COLO829 (cell line): ENCODE results near the gene OR56A5.
"Not testable (repeated sequence)": the region's sequence is repeated elsewhere in the genome, so short reads cannot be mapped to it uniquely, and the experiment has no call there.

Source experiments
- DNase-seq: peaks from one replicate; pipeline ENCODE4 v3.0.0; 2012; ENCODE audit warnings: low spot score

OR56A5 gene

GRCh38 chr11:5968394-5968793 is at the start of gene OR56A5:
OR56A5 (minus strand) TSS chr11:5968494; CDS start chr11:5968494, 0 bp downstream.
- DNase-seq, result no peak

DNA sequence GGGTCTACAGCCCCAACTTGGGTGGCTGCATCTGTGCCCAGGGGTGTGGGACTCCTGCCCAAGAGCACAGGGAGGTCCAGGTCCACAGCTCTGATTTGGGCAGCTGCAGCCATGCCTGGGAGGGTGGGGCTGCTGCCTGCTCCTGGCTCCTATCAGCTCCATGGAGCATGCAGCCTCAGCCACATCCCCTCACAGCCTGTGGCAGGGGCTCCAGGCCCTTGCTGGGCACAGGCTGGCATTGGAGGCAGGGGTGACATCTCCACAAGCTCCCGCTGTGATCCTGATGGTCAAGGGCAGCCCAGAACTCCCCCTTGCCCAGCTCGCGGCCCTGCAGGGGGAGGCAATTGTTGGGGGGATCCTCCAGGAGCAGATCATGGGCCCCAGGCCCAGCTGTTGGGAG is 44.7 kb upstream of the OR56A5 start:
- no peak for DNase-seq

DNA sequence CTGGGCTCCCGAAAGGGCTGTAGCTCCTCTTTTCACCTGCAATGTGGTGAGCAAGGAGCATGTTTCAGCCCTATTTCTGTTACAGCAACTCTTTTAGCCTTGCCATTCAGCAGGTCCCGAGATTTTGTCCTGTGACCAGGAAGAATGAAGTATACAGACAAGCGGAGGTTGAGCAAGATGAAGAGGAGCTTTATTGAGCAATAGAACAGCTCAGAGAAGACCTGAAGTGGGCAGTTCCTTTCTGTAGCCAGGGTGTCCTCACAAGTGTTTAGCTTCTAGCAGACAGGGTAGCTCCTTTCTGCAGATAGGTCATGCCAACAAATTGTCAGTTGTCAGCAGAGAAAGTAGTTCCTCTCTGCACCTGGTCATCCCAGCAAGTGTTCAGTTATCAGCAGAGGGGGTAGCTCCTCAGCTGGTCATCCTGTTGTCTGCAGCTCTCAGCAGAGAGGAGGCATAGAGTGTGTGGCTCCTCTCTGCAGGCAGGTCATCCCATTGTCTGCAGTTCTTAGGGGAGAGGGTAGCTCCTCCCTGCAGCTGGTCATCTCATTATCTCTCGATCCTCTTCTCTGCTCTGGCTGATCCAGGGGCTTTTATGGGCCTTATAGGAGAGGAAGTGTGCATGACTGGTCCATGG is 43.9 kb upstream of the OR56A5 start:
- no peak for DNase-seq

DNA sequence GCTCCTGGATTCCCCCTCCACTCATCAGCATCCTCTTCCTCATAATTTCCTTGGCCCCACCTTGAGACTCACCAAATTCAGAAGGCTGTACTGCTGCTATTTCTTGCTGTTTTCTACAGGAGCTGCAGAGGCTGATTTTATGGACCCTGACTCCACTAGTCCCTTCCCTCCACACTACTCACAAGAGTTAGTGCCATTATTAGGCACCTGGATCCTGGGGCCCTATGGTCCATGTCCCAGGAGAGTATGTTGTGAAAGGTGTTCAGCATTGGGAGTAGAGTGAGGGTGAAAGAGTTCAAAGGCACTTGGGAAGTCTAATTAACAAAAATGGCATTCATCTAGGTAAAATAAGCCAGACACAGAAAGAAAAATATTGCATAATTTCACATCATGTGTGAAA is 38.6 kb upstream of the OR56A5 start, which contains the start of gene OR56A4:
Gene OR56A4, minus strand, starts transcription at position 101 of the 400 bp plus-strand sequence. CDS start 3,954 bp downstream, outside the sequence.
- DNase-seq, result no peak

GRCh38 chr11:6006395-6006794 is 38.1 kb upstream of the OR56A5 start:
- no peak for DNase-seq

- no peak for DNase-seq
These were observed 34.0 kb upstream of the OR56A5 start for GRCh38 chr11:6002202-6002699.

GRCh38 chr11:5994791-5995190 is 26.5 kb upstream of the OR56A5 start:
- no peak for DNase-seq

GRCh38 chr11:5992604-5993251 is 24.4 kb upstream of the OR56A5 start:
- peak; percentile 56 for DNase-seq

GRCh38 chr11:5992150-5992549 is 23.9 kb upstream of the OR56A5 start:
- no peak for DNase-seq

- DNase-seq, result no peak
These were observed 20.9 kb upstream of the OR56A5 start for GRCh38 chr11:5989203-5989602.

DNA sequence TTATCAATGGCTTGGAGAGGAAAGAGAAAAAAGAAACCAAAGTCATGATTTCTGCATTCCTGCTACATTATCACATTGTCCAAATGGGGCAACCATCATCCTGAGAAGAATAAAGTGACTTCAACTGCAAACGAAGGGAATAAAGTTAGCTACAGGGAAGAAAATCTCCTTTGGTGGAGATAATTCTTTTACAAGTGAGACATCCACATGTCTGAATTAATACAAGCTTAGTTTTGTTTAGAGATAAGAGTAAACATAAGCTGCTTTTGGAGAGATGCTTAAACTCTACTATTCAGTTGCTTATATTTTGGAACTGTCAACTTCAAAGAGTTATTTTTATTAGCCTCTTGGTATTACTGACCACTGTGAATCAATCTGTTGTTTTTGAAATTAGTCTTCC is 18.6 kb upstream of the OR56A5 start, which contains the start of gene OR52L1:
Gene OR52L1, minus strand, starts transcription at position 101 of the 400 bp plus-strand sequence. Its CDS starts 55 bp downstream, at position 46.
- DNase-seq, result no peak

GRCh38 chr11:5983443-5983842 is 15.1 kb upstream of the OR56A5 start:
- DNase-seq, result no peak

DNA sequence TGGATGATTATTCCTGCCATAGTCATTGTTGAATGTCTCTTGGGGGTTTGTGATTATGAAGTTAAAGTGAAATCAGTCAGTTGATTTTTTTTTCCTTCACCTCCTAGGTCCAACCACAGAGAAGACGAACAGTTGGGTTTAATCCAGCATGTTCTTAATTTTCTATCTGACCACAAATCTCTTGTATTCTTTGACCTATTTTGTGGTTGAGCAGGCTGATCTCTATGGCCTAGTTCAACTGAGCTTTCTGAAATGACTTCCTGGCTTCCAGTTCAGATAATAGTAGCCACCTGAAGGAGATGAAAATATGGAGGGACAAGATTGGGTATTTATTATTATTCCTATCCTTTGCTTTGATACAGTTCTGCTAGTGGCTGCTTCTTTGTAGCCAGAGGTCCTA is 5.2 kb upstream of the OR56A5 start:
- DNase-seq, result no peak

DNA sequence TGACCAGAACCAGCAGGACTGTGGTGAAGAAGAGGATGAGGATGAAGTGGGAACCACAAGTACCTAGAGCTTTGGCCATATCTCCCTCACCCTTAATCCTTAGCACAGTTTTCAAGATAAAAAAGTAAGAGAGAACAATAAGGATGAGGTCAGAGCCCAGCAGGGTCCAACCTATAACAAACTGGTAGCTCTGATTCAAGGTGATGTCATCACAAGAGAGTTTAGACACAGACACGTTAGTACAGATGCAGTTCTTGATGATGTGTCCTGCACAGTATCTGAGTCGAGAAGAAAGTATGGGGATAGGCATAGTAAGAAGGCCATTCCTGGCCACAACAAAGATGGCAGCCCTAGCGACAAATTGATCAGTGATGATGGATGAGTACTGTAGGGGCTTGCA is 586 bp downstream of the OR56A5 start:
- no peak for DNase-seq

DNA sequence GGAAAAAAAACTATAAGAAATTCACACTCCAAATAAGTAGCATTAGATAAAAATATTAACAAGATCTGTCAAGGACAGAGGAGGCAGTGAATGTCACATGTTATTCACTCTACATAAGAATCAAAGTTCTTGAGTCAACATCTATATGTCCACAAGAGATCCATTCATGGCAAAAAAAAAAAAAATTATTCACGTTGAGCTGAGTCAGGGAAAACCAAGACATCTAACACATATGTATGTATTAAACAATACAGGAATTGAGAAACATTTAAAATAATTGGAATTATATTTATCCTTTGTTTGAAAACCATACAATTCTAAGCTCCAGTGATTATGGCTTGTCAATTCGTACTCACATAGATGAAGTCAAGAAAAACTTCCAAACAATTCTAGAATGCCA is 1.3 kb downstream of the OR56A5 start:
- no peak for DNase-seq

DNA sequence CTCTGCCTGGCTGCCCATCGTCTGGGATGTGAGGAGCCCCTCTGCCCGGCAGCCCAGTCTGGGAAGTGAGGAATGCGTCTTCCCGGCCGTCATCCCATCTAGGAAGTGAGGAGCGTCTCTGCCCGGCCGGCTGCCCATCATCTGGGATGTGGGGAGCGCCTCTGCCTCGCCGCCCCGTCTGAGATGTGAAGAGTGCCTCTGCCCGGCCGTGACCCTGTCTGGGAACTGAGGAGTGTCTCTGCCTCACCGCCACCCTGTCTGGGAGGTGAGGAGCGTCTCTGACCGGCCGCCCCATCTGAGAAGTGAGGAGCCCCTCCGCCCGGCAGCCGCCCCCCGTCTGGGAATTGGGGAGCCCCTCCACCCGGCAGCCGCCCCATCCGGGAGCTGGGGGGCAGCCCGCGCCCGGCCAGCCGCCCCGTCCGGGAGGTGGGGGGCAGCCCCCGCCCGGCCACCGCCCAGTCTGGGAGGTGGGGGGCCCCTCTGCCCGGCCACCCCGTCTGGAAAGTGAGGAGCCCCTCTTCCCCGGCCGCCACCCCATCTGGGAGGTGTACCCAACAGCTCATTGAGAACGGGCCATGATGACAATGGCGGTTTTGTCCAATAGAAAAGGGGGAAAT is 7.5 kb downstream of the OR56A5 start:
- DNase-seq, result not testable (repeated sequence)

DNA sequence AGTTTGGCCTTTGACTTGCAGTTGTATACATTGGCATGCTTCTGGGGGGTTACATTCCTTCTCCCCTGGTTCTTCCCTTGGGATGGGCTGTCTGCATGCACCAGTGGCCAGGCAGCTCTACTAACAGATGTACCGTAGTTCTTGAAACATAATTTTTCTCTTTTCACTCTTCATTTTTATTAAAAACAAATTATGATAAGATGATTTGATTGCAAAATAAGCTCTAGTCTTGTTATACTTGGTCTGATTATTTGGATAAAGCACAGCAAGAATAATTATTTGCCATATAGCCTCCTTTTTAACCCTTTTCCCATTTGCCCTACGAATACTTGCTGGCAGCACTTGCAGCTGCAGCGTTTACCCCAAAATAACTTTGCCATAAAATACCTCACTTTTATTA is 12.7 kb downstream of the OR56A5 start:
- no peak for DNase-seq

DNA sequence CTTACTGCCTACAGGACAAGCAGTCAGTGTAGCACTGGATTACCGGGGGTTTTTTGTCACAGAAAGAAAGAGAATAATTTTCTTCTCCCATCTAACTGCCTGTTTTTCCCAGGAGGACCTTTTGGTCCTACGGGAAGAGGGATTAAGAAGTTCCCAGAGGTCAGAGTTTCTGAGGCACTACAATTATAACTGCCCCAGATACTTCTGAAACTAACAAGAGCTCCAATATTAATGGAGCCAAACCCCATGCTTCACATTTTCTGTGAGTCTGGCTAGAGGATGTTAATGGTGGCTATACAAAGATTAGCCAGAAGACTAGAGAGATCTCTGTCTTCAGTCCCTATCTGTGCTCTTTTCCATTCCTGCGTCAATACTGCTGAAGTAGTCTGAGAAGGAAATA is 26.3 kb downstream of the OR56A5 start, which contains the start of gene OR56A3:
Gene OR56A3, plus strand, starts transcription at position 301 of the 400 bp plus-strand sequence. CDS start 5,096 bp downstream, outside the sequence.
- no peak for DNase-seq

GRCh38 chr11:5940748-5941147 is 27.5 kb downstream of the OR56A5 start:
- no peak for DNase-seq

DNA sequence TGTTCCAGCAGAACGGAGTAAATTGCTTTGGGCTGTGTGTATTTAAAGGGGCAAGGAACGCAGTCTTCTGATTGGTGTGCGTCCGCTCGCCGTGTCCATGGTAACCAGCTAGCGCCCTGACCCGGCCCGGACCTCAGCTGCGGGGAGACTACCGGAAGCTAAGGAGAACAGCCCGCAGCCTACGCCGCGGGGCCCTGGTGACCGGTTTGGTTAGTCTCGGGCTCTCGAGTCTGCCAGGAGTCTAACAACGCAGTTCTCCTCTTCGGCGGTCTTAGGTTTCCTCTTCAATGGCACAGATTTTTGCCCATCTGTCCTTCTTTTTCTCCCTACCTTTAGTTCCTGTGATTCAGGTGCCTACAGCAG is 29.7 kb downstream of the OR56A5 start:
- no peak for DNase-seq

DNA sequence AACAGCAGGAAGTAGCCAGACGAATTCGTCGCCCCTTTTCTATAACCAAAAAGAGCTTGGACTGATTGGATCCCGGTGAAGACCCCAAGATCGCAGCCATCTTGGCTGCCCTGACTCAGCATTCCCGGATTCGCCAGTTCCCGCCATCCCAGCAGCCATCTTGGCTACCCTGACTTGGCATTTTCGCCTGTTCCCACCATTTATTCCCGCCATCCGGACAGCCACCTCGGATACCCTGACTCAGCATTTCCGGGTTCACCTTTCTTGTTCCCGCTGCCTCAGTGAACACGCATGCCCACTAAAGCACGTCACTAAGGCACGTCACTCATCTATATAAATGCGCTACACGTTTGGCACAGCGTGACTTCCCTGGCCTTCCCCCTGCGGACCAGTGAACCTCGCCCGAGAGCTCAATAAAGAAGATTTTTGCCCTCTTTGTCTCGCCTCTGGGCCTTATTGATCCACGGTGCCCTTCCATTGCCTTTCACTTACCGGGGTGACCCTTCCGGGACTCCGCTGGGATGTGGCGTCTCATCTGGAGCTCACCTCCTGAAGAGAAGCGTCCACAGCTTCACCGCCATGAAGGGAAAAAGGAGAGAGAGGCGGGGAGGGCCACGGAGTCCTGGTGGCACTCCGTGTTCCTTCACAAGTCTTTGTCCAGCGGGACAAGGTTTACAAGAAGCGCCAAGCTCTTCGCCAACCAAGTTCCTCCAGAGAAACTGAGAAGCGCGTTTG is 30.3 kb downstream of the OR56A5 start:
- no peak for DNase-seq

- DNase-seq, result no peak
These were observed 35.2 kb downstream of the OR56A5 start for GRCh38 chr11:5933116-5933515.
